Sigmoid colon (tissue), 7 donors: Measurements from ENCODE around the gene FAM168A. TPM values are rescaled to one million over a fixed set of nuclear protein-coding genes. Genes with fewer than 3 reads are reported as not detected.

Experiments used
- DNase-seq: peaks from one replicate; pipeline ENCODE4 v3.0.0-alpha.2; 2019
- H3K27ac ChIP-seq, 4 donors: fragments of 200-600 bp; sonication (generic); one replicate each; pipeline ENCODE4 v1.5.1; 2016 to 2019; ENCODE audit warnings: mild to moderate bottlenecking in 1 of 4
- H3K27me3 ChIP-seq, 3 donors: fragments of 200-600 bp; sonication (generic); one replicate each; pipeline ENCODE4 v1.5.1; 2019; ENCODE audit warnings: mild to moderate bottlenecking in 1 of 3
- H3K36me3 ChIP-seq, 4 donors: fragments of 200-600 bp; sonication (generic); one replicate each; pipeline ENCODE4 v1.5.1; 2016 to 2019
- H3K4me1 ChIP-seq, 4 donors: fragments of 200-600 bp; sonication (generic); one replicate each; pipeline ENCODE4 v1.5.1; 2017 to 2019
- H3K4me3 ChIP-seq, 4 donors: fragments of 200-600 bp; sonication (generic); one replicate each; pipeline ENCODE4 v1.5.1; 2017 to 2019; ENCODE audit warnings: mild to moderate bottlenecking in 2 of 4, moderate library complexity in 1 of 4
- H3K9me3 ChIP-seq, 4 donors: fragments of 200-600 bp in 3 of 4; sonication (generic) in 3 of 4; one replicate each; pipeline versions ENCODE4 v1.5.1 to v1.6.1; 2013 to 2019
- EP300 ChIP-seq, 4 donors: sonication (generic); formaldehyde crosslinking; IDR thresholded peaks; one replicate each; pipeline ENCODE4 v1.6.1; 2017; ENCODE audit warnings: antibody characterized with exemption in 4 of 4
- POLR2A ChIP-seq, 2 donors: fragments of 450-650 bp; IDR thresholded peaks; one replicate each; pipeline ENCODE4 v1.6.1; 2016; ENCODE audit warnings: antibody characterized with exemption in 2 of 2, mild to moderate bottlenecking in 2 of 2, moderate library complexity in 2 of 2
- POLR2AphosphoS5 ChIP-seq, 4 donors: sonication (generic); formaldehyde crosslinking; IDR thresholded peaks; one replicate each; pipeline ENCODE4 v1.6.1; 2017; ENCODE audit warnings: antibody characterized with exemption in 4 of 4
- WGBS, 2 donors: extraction: QIAGEN DNeasy Blood & Tissue Kit; methylation state at CpG; one replicate each; pipeline ENCODE4 v1.1.7; 2013; 5-methylcytosine and 5-hydroxymethylcytosine counted together
- intact Hi-C: fragments of 100-400 bp; cut with DNase I; formaldehyde crosslinking; loops from one replicate; pipeline ENCODE4 v1.15.1; 2023
- polyA plus RNA-seq, 3 donors: library from polyadenylated mRNA; stranded (reverse); fragments of 200-250 nt; gene quantifications; one replicate each; pipeline ENCODE4 v1.2.3, GENCODE V29; 2013
- total RNA-seq, 4 donors: library from RNA; depleted of rRNA; stranded (reverse); fragments of >200 nt; gene quantifications; one replicate each; pipeline ENCODE4 v1.1.0, GENCODE V29; 2016
- TF ChIP-seq, protein P1 (sequence below), 4 experiments: fragments of 450-650 bp in 3 of 4; fragments of 200-600 bp in 1 of 4; IDR thresholded peaks; one replicate each; pipeline ENCODE4 v1.5.1; 2016 to 2019; ENCODE audit warnings: antibody characterized with exemption in 4 of 4, mild to moderate bottlenecking in 3 of 4, moderate library complexity in 2 of 4
- donor health status: healthy with polysubstance abuse.
- donor health status: Bipolar disorder and iron deficiency.
- donor health status: healthy.

FAM168A gene
- total and polyA plus RNA-seq, 7 donors = 3.6 to 37.7 (median 20.7) TPM

DNA sequence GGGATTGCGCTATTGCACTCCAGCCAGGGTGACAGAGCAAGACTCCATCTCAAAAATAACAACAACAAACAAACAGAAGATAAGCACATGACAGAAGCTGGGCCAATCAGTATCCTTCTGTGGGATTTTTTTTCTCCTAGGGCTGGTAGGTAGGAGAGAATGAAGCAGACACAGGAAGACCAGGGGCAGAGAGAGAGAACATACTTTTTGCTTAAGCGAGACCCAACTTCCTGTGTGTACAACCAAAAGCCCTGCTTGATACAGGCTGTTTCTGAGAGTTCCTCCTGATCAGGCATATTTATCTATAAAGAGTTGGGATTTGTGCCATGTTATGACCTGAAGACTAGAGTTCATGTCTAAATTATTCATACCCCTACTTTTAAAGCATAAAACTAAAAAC is 36.1 kb upstream of the FAM168A start:
- TF ChIP-seq POLR2A (IDR thresholded peaks at IDR 0.05) (no peak), EP300 (IDR thresholded peaks at IDR 0.05) (no peak), POLR2AphosphoS5 (IDR thresholded peaks at IDR 0.05) (no peak)
- TF ChIP-seq, protein P1, sequence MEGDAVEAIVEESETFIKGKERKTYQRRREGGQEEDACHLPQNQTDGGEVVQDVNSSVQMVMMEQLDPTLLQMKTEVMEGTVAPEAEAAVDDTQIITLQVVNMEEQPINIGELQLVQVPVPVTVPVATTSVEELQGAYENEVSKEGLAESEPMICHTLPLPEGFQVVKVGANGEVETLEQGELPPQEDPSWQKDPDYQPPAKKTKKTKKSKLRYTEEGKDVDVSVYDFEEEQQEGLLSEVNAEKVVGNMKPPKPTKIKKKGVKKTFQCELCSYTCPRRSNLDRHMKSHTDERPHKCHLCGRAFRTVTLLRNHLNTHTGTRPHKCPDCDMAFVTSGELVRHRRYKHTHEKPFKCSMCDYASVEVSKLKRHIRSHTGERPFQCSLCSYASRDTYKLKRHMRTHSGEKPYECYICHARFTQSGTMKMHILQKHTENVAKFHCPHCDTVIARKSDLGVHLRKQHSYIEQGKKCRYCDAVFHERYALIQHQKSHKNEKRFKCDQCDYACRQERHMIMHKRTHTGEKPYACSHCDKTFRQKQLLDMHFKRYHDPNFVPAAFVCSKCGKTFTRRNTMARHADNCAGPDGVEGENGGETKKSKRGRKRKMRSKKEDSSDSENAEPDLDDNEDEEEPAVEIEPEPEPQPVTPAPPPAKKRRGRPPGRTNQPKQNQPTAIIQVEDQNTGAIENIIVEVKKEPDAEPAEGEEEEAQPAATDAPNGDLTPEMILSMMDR (IDR thresholded peaks at IDR 0.05) = no peak
- no peak overlapping the region for H3K4me3 ChIP-seq
- peaks cover 0 to 1% (median 0%) of the 10 kb centered on the region in 4 donors for H3K9me3 ChIP-seq
- H3K27me3 ChIP-seq = no peaks in the 10 kb centered on the region
- H3K27ac ChIP-seq = no peak overlapping the region
- intact Hi-C loops = no loop called here
- no peaks in the 10 kb centered on the region for H3K36me3 ChIP-seq
- H3K4me1 ChIP-seq = no peaks in the 10 kb centered on the region
- 56 to 92% methylated on average over 2 of the region's 2 CpGs for WGBS, 2 donors
- DNase-seq = no peak

DNA sequence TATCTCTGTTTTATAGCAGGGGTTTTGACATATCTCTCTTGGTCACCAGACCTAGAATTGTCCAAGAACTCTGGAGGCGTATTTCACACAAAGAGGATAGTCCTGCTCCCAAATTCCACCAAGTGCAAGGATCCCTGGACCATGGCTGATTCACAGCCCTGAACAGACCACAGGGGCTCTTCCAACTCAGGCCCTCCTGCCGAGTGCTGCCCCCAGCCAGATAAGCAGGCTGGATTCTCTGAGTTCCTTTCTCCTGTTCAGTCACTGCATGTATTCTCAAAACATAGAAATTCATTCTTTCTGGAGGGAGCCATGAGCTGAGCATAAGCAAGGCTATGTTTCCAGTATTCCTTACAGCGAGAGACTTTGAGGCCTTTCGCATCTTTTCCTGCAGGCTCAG is 35.1 kb upstream of the FAM168A start:
- DNase-seq = no peak
- TF ChIP-seq POLR2A (IDR thresholded peaks at IDR 0.05) (no peak), EP300 (IDR thresholded peaks at IDR 0.05) (no peak), POLR2AphosphoS5 (IDR thresholded peaks at IDR 0.05) (no peak)
- TF ChIP-seq, protein P1 (IDR thresholded peaks at IDR 0.05) = no peak
- intact Hi-C loops = no loop called here
- H3K27me3 ChIP-seq = no peaks in the 10 kb centered on the region
- H3K4me3 ChIP-seq = no peak overlapping the region
- no peaks in the 10 kb centered on the region for H3K4me1 ChIP-seq
- no peaks in the 10 kb centered on the region for H3K36me3 ChIP-seq
- H3K9me3 ChIP-seq = peaks cover 0 to 1% (median 0%) of the 10 kb centered on the region in 4 donors
- no peak overlapping the region for H3K27ac ChIP-seq
- WGBS, 2 donors = 94 to 96% methylated on average over 4 of the region's 4 CpGs

DNA sequence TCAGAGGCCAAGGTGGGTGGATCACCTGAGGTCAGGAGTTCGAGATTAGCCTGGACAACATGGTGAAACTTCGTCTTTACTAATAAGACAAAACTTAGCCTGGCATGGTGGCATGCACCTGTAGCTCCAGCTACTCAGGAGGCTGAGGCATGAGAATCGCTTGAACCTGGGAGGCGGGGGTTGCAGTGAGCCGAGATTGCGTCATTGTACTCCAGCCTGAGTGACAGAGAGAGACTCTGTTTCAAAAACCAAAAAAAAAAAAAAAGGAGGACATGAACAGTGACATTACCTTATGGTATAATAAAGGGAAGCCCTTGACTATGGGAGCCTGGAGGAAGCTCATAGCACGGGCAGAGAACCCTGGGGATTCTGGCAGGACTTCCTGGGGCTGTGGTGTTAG is 32.0 kb upstream of the FAM168A start:
- H3K4me1 ChIP-seq = peaks cover 0 to 8% (median 4%) of the 10 kb centered on the region in 4 donors
- H3K4me3 ChIP-seq = no peak overlapping the region
- WGBS, 2 donors = 84 to 89% methylated on average over 7 of the region's 7 CpGs
- peaks cover 0 to 1% (median 0%) of the 10 kb centered on the region in 4 donors for H3K9me3 ChIP-seq
- DNase-seq = no peak
- H3K27ac ChIP-seq = no peak overlapping the region
- H3K27me3 ChIP-seq = peaks cover 0 to 5% (median 0%) of the 10 kb centered on the region in 3 donors
- no peaks in the 10 kb centered on the region for H3K36me3 ChIP-seq
- no peak for TF ChIP-seq POLR2A (IDR thresholded peaks at IDR 0.05)
- intact Hi-C loops = no loop called here

DNA sequence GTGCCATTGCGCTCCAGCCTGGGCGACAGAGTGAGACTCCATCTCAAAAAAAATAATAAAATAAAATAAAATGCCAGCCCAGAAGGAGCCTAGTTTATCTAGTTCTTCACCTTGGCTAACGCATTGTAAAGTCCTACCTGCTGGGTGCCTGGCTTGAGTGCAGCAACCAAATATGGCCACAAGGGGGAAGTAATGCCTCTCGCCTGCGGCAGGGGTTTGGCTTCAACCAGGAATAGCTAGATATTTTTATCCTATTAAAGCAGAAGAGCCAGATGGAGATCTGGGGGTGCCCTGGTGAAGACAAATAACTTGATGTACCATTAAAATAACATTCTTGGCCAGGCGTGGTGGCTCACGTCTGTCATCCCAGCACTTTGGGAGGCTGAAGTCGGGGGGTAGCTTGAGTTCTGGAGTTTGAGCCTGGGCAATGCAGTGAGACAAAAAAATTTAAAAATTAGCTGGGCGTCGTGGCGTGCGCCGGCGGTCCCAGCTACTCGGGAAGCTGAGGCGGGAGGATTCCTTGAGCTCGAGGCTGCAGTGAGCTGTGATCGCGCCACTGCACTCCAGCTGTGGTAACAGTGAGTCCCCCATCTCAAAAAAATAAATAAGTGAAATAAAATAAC is 27.9 kb upstream of the FAM168A start:
- no peak overlapping the region for H3K27ac ChIP-seq
- 28 to 34% methylated on average over 19 of the region's 19 CpGs for WGBS, 2 donors
- H3K4me1 ChIP-seq = peaks cover 0 to 8% (median 4%) of the 10 kb centered on the region in 4 donors
- no peaks in the 10 kb centered on the region for H3K9me3 ChIP-seq
- peak; percentile 86 for DNase-seq
- peak overlapping the region in 3 of 4 donors; percentile 7 to 18 (median 12) for H3K4me3 ChIP-seq
- no peaks in the 10 kb centered on the region for H3K36me3 ChIP-seq
- TF ChIP-seq, protein P1 (IDR thresholded peaks at IDR 0.05) = peak; percentile 63 to 91 (median 89)
- TF ChIP-seq EP300 (IDR thresholded peaks at IDR 0.05) = no peak
- H3K27me3 ChIP-seq = peaks cover 0 to 10% (median 0%) of the 10 kb centered on the region in 3 donors
- intact Hi-C loops = loop anchor here (1.0 kb wide), 1 partner anchor 35 kb away; no protein-coding TSS in a partner anchor

DNA sequence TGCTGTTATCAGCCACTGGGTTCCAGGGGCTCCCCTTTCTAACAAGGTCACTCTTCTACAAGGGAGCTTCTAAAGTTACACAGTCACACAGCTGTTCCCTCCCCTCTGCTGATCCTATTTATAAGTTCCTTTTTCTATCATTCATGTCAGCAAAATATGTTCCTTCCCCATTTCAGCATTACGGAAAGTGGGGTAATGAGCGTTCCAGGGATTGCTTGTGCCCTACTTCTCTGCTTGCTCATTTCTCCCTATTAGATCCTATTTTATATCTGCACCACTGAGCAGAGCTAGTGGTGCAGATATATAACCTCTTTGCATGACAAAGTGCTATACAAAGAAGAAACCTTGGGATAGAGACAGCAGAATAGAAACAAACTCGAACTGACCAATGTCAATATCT is 25.8 kb upstream of the FAM168A start:
- Histone ChIP-seq H3K9me3 (no peaks in the 10 kb centered on the region), H3K27ac (no peak overlapping the region), H3K36me3 (no peaks in the 10 kb centered on the region), H3K4me3 (no peak overlapping the region), H3K4me1 (peaks cover 0 to 8% (median 4%) of the 10 kb centered on the region in 4 donors), H3K27me3 (peaks cover 0 to 10% (median 0%) of the 10 kb centered on the region in 3 donors)
- 58 to 63% methylated on average over 3 of the region's 3 CpGs for WGBS, 2 donors
- TF ChIP-seq EP300 (IDR thresholded peaks at IDR 0.05) = no peak
- TF ChIP-seq, protein P1 (IDR thresholded peaks at IDR 0.05) = no peak
- no peak for TF ChIP-seq POLR2A (IDR thresholded peaks at IDR 0.05)
- TF ChIP-seq POLR2AphosphoS5 (IDR thresholded peaks at IDR 0.05) = no peak
- intact Hi-C loops = no loop called here
- DNase-seq = no peak
